Tibial artery (tissue), 4 donors: Measurements from ENCODE around the gene TEX261.

Source experiments
- DNase-seq, 2 donors: peaks; one replicate each; pipeline ENCODE4 v3.0.0-alpha.2; 2019
- H3K27ac ChIP-seq, 2 donors: fragments of 200-600 bp; sonication (generic) in 1 of 2; 1 replicate in 1 of 2; 2 replicates in 1 of 2; pipeline ENCODE4 v1.5.1; 2018 to 2019; ENCODE audit warnings: mild to moderate bottlenecking in 1 of 2
- H3K27me3 ChIP-seq, 2 donors: fragments of 200-600 bp; sonication (generic) in 1 of 2; one replicate each; pipeline versions ENCODE4 v1.5.1 to v1.6.0; 2016 to 2019
- H3K36me3 ChIP-seq, 3 donors: fragments of 200-600 bp; sonication (generic) in 2 of 3; one replicate each; pipeline ENCODE4 v1.5.1; 2016 to 2019; ENCODE audit warnings: mild to moderate bottlenecking in 2 of 3
- H3K4me1 ChIP-seq, 4 donors: fragments of 200-600 bp; sonication (generic) in 2 of 4; 1 replicate in 3 of 4; 2 replicates in 1 of 4; pipeline ENCODE4 v1.5.1; 2016 to 2019
- H3K4me3 ChIP-seq, 2 donors: fragments of 200-600 bp; sonication (generic) in 1 of 2; 1 replicate in 1 of 2; 2 replicates in 1 of 2; pipeline ENCODE4 v1.5.1; 2018 to 2019; ENCODE audit warnings: mild to moderate bottlenecking in 2 of 2
- H3K9me3 ChIP-seq, 3 donors: fragments of 200-600 bp; sonication (generic) in 1 of 3; one replicate each; pipeline ENCODE4 v1.5.1; 2016 to 2019
- CTCF ChIP-seq, 2 experiments: fragments of 200-600 bp in 1 of 2; fragments of 450-650 bp in 1 of 2; IDR thresholded peaks; one replicate each; pipeline ENCODE4 v1.5.1; 2017 to 2019; ENCODE audit warnings: antibody characterized with exemption in 2 of 2, mild to moderate bottlenecking in 1 of 2, moderate library complexity in 1 of 2
- intact Hi-C: fragments of 100-400 bp; cut with DNase I; formaldehyde crosslinking; loops from one replicate; pipeline ENCODE4 v1.15.0; 2023; ENCODE audit warnings: low total_unique reads

Gene TEX261

GRCh38 chr2:70960833-70961647 lies 33.6 kb downstream of the TEX261 start:
- no peak overlapping the region for H3K4me3 ChIP-seq
- H3K36me3 ChIP-seq, result no peaks in the 10 kb centered on the region
- H3K4me1 ChIP-seq, result peaks cover 0 to 11% (median 5%) of the 10 kb centered on the region in 4 donors
- intact Hi-C loops, result loop anchor here (5.0 kb wide), 1 partner anchor 41 kb away; no protein-coding TSS in a partner anchor
- no peak overlapping the region for H3K27ac ChIP-seq
- no peaks in the 10 kb centered on the region for H3K9me3 ChIP-seq
- DNase-seq, result peak; percentile 10 to 55
- peaks cover 0 to 47% of the 10 kb centered on the region in 2 donors for H3K27me3 ChIP-seq
- TF ChIP-seq CTCF (IDR thresholded peaks at IDR 0.05), result no peak

GRCh38 chr2:70959851-70960832 lies 34.5 kb downstream of the TEX261 start:
- H3K4me3 ChIP-seq, result no peak overlapping the region
- TF ChIP-seq CTCF (IDR thresholded peaks at IDR 0.05), result no peak
- intact Hi-C loops, result loop anchor here (5.0 kb wide), 1 partner anchor 42 kb away; no protein-coding TSS in a partner anchor
- no peaks in the 10 kb centered on the region for H3K9me3 ChIP-seq
- no peak overlapping the region for H3K27ac ChIP-seq
- peaks cover 0 to 8% (median 3%) of the 10 kb centered on the region in 4 donors for H3K4me1 ChIP-seq
- no peaks in the 10 kb centered on the region for H3K36me3 ChIP-seq
- H3K27me3 ChIP-seq, result peaks cover 0 to 47% of the 10 kb centered on the region in 2 donors
- peak; percentile 14 to 51 for DNase-seq

- Histone ChIP-seq H3K36me3 (no peaks in the 10 kb centered on the region), H3K4me1 (no peaks in the 10 kb centered on the region), H3K27ac (no peak overlapping the region), H3K27me3 (peaks cover 0 to 38% of the 10 kb centered on the region in 2 donors), H3K4me3 (no peak overlapping the region), H3K9me3 (no peaks in the 10 kb centered on the region)
- DNase-seq, result peak in 1 of 2 donors; percentile 5
- intact Hi-C loops, result no loop called here
- TF ChIP-seq CTCF (IDR thresholded peaks at IDR 0.05), result no peak
These were observed 35.4 kb downstream of the TEX261 start for GRCh38 chr2:70959271-70959761.

DNA sequence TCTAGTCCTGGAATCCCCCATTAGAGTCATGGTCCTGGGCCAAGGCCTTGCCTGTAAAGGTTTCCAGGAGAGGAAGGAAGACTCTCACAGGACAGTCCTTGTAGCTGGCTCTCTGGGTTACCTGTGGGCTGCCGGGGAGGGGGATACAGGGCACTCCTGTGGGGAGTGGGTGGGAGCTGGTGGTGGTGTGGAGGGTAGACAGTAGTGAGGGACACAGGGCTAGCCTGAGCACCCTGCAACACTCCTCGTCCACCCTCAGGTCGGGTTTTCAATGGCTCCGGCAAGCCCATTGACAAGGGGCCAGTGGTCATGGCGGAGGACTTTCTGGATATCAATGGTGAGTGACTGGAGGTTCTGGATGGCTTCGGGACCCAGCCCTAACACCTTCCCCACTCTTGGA lies 35.9 kb downstream of the TEX261 start:
- no peaks in the 10 kb centered on the region for H3K4me1 ChIP-seq
- H3K9me3 ChIP-seq, result no peaks in the 10 kb centered on the region
- DNase-seq, result peak; percentile 9 to 42
- H3K27me3 ChIP-seq, result peaks cover 0 to 35% of the 10 kb centered on the region in 2 donors
- intact Hi-C loops, result no loop called here
- H3K4me3 ChIP-seq, result no peak overlapping the region
- H3K27ac ChIP-seq, result no peak overlapping the region
- no peaks in the 10 kb centered on the region for H3K36me3 ChIP-seq
- TF ChIP-seq CTCF (IDR thresholded peaks at IDR 0.05), result no peak

DNA sequence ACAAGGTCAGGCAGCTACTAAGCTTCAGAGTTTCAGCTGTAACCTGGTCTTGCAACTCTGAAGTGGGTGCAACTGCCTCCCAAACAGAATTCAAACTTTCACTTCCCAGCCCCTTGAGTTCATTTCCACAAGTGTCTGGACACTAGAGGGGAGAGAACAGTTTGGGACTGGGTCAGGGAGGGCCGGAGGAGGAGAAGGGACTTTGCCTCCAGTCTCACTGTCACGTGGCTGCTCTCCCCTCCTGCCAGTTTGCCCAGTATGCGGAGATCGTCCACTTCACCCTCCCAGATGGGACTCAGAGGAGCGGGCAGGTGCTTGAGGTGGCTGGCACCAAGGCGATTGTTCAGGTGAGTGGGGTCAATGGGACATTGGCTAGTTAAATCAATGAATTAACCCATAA lies 36.9 kb downstream of the TEX261 start:
- peak in 1 of 2 donors; percentile 47 for DNase-seq

More for the DNA sequence above, 36.9 kb downstream of the TEX261 start:
- Histone ChIP-seq H3K4me1 (no peaks in the 10 kb centered on the region), H3K27me3 (peaks cover 0 to 26% of the 10 kb centered on the region in 2 donors), H3K36me3 (no peaks in the 10 kb centered on the region), H3K4me3 (no peak overlapping the region), H3K27ac (no peak overlapping the region), H3K9me3 (no peaks in the 10 kb centered on the region)
- intact Hi-C loops, result no loop called here
- no peak for TF ChIP-seq CTCF (IDR thresholded peaks at IDR 0.05)
